Activated CD4-positive, alpha-beta T cell treated with anti-CD3 and anti-CD28 coated beads for 1 hour (primary cell): ENCODE measurements around the gene ADGRD1.

Experiments
- DNase-seq: peaks from one replicate; pipeline ENCODE4 v3.0.0-alpha.2; 2020

Gene ADGRD1

GRCh38 chr12:131008131-131008912, 54.6 kb downstream of the ADGRD1 start:
- no peak for DNase-seq

GRCh38 chr12:131008913-131009270, 55.2 kb downstream of the ADGRD1 start:
- no peak for DNase-seq

- DNase-seq, result no peak
These were observed 56.1 kb downstream of the ADGRD1 start for GRCh38 chr12:131009595-131010395.

- DNase-seq, result no peak
These were observed 56.9 kb downstream of the ADGRD1 start for GRCh38 chr12:131010396-131011131.

- DNase-seq, result no peak
These were observed 57.7 kb downstream of the ADGRD1 start for GRCh38 chr12:131011165-131012079.

- no peak for DNase-seq
These were observed 58.8 kb downstream of the ADGRD1 start for GRCh38 chr12:131012279-131013069.

- DNase-seq, result no peak
These were observed 59.4 kb downstream of the ADGRD1 start for GRCh38 chr12:131013118-131013517.

GRCh38 chr12:131014343-131014742, 60.6 kb downstream of the ADGRD1 start:
- no peak for DNase-seq

- DNase-seq, result no peak
These were observed 62.1 kb downstream of the ADGRD1 start for GRCh38 chr12:131015581-131016337.

GRCh38 chr12:131017477-131017991, 63.8 kb downstream of the ADGRD1 start:
- no peak for DNase-seq

- DNase-seq, result no peak
These were observed 64.4 kb downstream of the ADGRD1 start for GRCh38 chr12:131018019-131018620.

GRCh38 chr12:131018808-131019397, 65.2 kb downstream of the ADGRD1 start:
- no peak for DNase-seq

- no peak for DNase-seq
These were observed 66.8 kb downstream of the ADGRD1 start for GRCh38 chr12:131020326-131021153.

GRCh38 chr12:131021154-131021541, 67.4 kb downstream of the ADGRD1 start:
- DNase-seq, result no peak

- DNase-seq, result no peak
These were observed 70.3 kb downstream of the ADGRD1 start for GRCh38 chr12:131024026-131024425.

GRCh38 chr12:131024721-131025120, 71.0 kb downstream of the ADGRD1 start:
- no peak for DNase-seq

GRCh38 chr12:131025234-131025633, 71.5 kb downstream of the ADGRD1 start:
- no peak for DNase-seq

- no peak for DNase-seq
These were observed 72.4 kb downstream of the ADGRD1 start for GRCh38 chr12:131025939-131026702.
